Fibroblast of the aortic adventitia (primary cell): ENCODE data around the gene ARHGEF10L. TPM values are rescaled to one million over a fixed set of nuclear protein-coding genes. Genes with fewer than 3 reads are reported as not detected.

Experiments used
- DNase-seq: peaks from one replicate; pipeline ENCODE4 v3.0.0-alpha.2; 2010; ENCODE audit warnings: low read depth
- H3K4me3 ChIP-seq: 2 replicates; pipeline ENCODE4 v1.5.1; 2011; ENCODE audit warnings: low read depth, mild to moderate bottlenecking, control low read depth, low read length, moderate library complexity
- total RNA-seq: library from RNA; depleted of rRNA; stranded (reverse); fragments of >200 nt; gene quantifications from 2 replicates; pipeline ENCODE4 v1.2.3, GENCODE V29; 2012; ENCODE audit warnings: low replicate concordance
- TF ChIP-seq, protein P1 (sequence below): IDR thresholded peaks from 2 replicates; pipeline ENCODE4 v1.5.1; 2011; ENCODE audit warnings: mild to moderate bottlenecking, low read length, control low read depth, inconsistent platforms; ENCODE audit not compliant: insufficient read depth

Gene ARHGEF10L
- total RNA-seq, 1 donor, result 23.9 TPM

- no peak for DNase-seq
- TF ChIP-seq, protein P1, sequence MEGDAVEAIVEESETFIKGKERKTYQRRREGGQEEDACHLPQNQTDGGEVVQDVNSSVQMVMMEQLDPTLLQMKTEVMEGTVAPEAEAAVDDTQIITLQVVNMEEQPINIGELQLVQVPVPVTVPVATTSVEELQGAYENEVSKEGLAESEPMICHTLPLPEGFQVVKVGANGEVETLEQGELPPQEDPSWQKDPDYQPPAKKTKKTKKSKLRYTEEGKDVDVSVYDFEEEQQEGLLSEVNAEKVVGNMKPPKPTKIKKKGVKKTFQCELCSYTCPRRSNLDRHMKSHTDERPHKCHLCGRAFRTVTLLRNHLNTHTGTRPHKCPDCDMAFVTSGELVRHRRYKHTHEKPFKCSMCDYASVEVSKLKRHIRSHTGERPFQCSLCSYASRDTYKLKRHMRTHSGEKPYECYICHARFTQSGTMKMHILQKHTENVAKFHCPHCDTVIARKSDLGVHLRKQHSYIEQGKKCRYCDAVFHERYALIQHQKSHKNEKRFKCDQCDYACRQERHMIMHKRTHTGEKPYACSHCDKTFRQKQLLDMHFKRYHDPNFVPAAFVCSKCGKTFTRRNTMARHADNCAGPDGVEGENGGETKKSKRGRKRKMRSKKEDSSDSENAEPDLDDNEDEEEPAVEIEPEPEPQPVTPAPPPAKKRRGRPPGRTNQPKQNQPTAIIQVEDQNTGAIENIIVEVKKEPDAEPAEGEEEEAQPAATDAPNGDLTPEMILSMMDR, result no peak
Measured at GRCh38 chr1:17514776-17515175, 24.7 kb upstream of the ARHGEF10L start.

DNA sequence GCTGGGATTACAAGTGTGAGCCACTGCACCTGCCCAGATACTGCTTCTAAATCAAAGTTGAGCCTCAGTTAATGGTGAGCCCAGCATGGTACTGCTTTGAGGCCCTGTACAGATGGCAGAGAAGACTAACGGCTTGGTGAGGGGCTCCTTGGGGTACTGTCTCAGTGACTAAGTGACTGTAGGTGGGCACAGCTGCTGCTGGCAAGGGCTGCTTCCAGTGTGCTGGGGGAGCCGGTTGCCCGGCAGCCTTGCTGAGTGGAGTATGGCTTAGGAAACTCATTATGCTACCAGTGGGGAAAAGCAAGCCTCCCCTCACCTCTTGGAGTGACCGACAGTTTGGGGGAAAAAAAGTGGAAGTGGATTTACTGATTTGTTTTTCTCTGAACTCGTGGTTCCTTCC is 23.6 kb upstream of the ARHGEF10L start:
- no peak for DNase-seq
- no peak overlapping the region for H3K4me3 ChIP-seq
- TF ChIP-seq, protein P1, result no peak

More at GRCh38 chr1:17514776-17515175, 24.7 kb upstream of the ARHGEF10L start:
- no peak overlapping the region for H3K4me3 ChIP-seq

GRCh38 chr1:17516303-17517214 is 22.9 kb upstream of the ARHGEF10L start:
- no peak for DNase-seq
- TF ChIP-seq, protein P1, result peak; percentile 6
- H3K4me3 ChIP-seq, result no peak overlapping the region

- TF ChIP-seq, protein P1, result no peak
- DNase-seq, result no peak
- no peak overlapping the region for H3K4me3 ChIP-seq
Measured at GRCh38 chr1:17520041-17520440, 19.5 kb upstream of the ARHGEF10L start.

DNA sequence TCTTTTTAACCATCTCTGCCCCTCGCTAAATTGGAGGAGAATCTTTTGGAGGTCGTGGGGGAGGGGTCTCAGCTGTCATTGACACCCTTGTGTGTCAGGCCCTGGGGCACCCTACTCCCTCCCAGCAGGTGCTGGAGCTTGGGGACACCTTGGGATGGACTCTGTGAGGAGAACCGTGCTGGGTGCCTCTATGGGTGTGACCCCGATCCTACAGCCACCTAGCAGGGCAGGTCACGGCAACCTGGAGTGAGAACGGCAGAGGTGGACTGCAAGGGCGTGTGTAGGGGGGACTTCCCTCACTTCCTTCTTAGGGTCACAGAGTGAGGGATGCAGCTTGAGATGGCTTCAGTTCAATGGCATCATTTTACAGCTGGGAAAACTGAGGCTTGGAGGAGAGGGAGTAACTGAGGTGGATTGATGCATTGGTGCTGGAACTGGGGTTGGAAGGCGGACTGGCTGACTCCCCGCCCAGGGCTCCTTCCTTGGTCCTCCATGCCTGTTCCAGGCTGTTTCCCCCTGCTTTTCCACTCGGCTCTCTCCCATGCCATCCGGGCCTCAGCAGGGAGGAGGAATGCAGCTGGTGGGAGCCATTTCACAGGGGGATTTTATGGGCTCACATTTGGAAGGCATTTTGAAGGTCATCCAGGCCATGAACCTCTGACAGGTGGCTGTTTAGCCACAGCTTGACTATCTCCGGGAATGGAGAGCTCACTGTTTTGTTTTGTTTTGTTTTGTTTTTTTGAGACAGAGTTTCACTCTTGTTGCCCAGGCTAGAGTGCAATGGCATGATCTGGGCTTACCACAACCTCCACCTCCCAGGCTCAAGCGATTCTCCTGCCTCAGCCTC is 18.8 kb upstream of the ARHGEF10L start:
- no peak for DNase-seq
- no peak overlapping the region for H3K4me3 ChIP-seq
- TF ChIP-seq, protein P1, result no peak

DNA sequence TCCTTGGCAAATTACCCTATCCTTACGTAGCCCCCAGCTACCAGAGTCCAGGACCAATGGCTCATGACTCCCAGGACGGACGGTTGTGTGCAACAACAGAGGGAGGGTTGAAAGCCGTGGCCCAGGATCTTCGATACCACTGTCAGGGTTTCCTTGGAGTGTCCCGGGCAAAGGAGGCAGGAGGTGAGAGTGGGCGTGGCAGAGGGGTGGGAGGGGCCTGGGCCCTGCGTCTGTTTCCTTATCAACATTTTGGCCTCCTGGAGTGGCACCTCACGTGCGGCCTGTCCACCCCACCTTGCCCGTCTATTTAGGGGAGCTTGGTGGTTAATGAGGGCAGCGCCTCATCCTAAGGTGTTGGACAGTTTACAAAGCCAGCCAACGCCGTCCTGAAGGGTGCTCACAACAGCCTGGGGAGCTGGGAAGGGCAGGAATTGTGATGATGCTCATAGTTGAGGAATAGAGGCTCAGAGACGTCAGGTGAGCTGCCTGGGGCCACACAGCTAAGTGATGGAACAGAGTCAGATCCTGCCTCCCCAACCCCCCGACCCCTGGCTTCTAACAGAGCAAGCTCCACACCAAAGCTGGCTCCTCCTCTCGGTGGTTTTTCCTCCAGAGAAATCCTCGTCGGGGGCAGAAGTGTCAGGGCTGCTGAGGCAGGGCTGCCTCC is 17.4 kb upstream of the ARHGEF10L start:
- no peak for DNase-seq
- H3K4me3 ChIP-seq, result no peak overlapping the region
- TF ChIP-seq, protein P1, result no peak
